IMR-90 (cell line): ENCODE data around the gene PGPEP1. TPM values are rescaled to one million over a fixed set of nuclear protein-coding genes. Genes with fewer than 3 reads are reported as not detected.

ENCODE experiments used
- ATAC-seq: fragments of 200-7000 bp; cut with Tn5 transposase; 2 replicates; pipeline ENCODE4 v1.9.1; 2020; ENCODE audit warnings: low read depth, mild to moderate bottlenecking, moderate library complexity
- BruUV-seq: library from RNA; stranded (reverse); fragments of 400-500 nt; replicated peaks from 2 replicates; lab custom pipeline; 2021; lab: Mats Ljungman, UMichigan
- CTCF ChIA-PET: fragments of 300-600 bp; formaldehyde crosslinking; extraction: SDS; loops from one replicate; lab custom pipeline; 2021; ENCODE audit warnings: antibody characterized with exemption; lab: Yijun Ruan, JAX
- POLR2A ChIA-PET: fragments of 300-600 bp; sonication (Branson Sonifier 250); formaldehyde crosslinking; loops from one replicate; lab custom pipeline; 2022; ENCODE audit warnings: antibody characterized with exemption; ENCODE audit not compliant: unreplicated experiment; lab: Charles Lee
- DNase-seq: peaks from one replicate; pipeline ENCODE4 v3.0.0; 2013
- H2AFZ ChIP-seq: replicated peaks from 2 replicates; pipeline ENCODE3; 2013; ENCODE audit warnings: low read length, mild to moderate bottlenecking; ENCODE audit not compliant: poor library complexity
- H2AK5ac ChIP-seq: 2 replicates; pipeline ENCODE4 v1.6.1; 2013; ENCODE audit warnings: low read depth, low read length, inconsistent platforms
- H2AK9ac ChIP-seq: replicated peaks from 2 replicates; pipeline ENCODE3; 2013; ENCODE audit warnings: mild to moderate bottlenecking, low read depth, low read length, moderate library complexity; ENCODE audit not compliant: poor library complexity
- H2BK120ac ChIP-seq: 2 replicates; pipeline ENCODE4 v1.6.1; 2013; ENCODE audit warnings: low read depth, low read length, inconsistent platforms
- H2BK15ac ChIP-seq: 3 replicates; pipeline ENCODE4 v1.6.1; 2013; ENCODE audit warnings: low read depth, low read length, inconsistent platforms
- H2BK20ac ChIP-seq: 2 replicates; pipeline ENCODE4 v1.6.1; 2013; ENCODE audit warnings: low read depth, mild to moderate bottlenecking, inconsistent platforms, low read length, moderate library complexity
- H2BK5ac ChIP-seq: 2 replicates; pipeline ENCODE4 v1.6.1; 2013; ENCODE audit warnings: mild to moderate bottlenecking, low read depth, low read length, inconsistent platforms; ENCODE audit not compliant: poor library complexity, severe bottlenecking
- H3K14ac ChIP-seq: replicated peaks from 2 replicates; pipeline ENCODE4 v1.6.1; 2013; ENCODE audit warnings: low read depth, low read length, inconsistent platforms
- H3K18ac ChIP-seq: 2 replicates; pipeline ENCODE4 v1.6.1; 2013; ENCODE audit warnings: low read depth, low read length, control low read depth
- H3K23ac ChIP-seq: 2 replicates; pipeline ENCODE4 v1.6.1; 2013; ENCODE audit warnings: low read depth, low read length, inconsistent platforms
- H3K27ac ChIP-seq: 2 replicates; pipeline ENCODE4 v1.5.1; 2013; ENCODE audit warnings: mild to moderate bottlenecking, control low read depth, low read length; ENCODE audit not compliant: insufficient read depth
- H3K27me3 ChIP-seq: 2 replicates; pipeline ENCODE4 v1.6.1; 2013; ENCODE audit warnings: low read length; ENCODE audit not compliant: control insufficient read depth, insufficient read depth
- H3K36me3 ChIP-seq: 2 replicates; pipeline ENCODE4 v1.6.1; 2013; ENCODE audit warnings: low read length, mixed read lengths; ENCODE audit not compliant: control insufficient read depth, insufficient read depth
- H3K4ac ChIP-seq: 2 replicates; pipeline ENCODE4 v1.6.1; 2013; ENCODE audit warnings: low read depth, low read length, inconsistent platforms
- H3K4me1 ChIP-seq: 2 replicates; pipeline ENCODE4 v1.6.1; 2013; ENCODE audit warnings: low read length, mixed read lengths; ENCODE audit not compliant: control insufficient read depth, insufficient read depth
- H3K4me2 ChIP-seq: 2 replicates; pipeline ENCODE4 v1.6.1; 2013; ENCODE audit warnings: low read depth, mild to moderate bottlenecking, control low read depth, low read length, moderate library complexity
- H3K4me3 ChIP-seq: 2 replicates; pipeline ENCODE4 v1.5.1; 2013; ENCODE audit warnings: low read depth, mild to moderate bottlenecking, control low read depth, low read length, moderate library complexity; ENCODE audit not compliant: insufficient read depth
- H3K56ac ChIP-seq: 2 replicates; pipeline ENCODE4 v1.6.1; 2013; ENCODE audit warnings: low read length, inconsistent platforms; ENCODE audit not compliant: insufficient read depth; ENCODE audit errors: extremely low read depth
- H3K79me1 ChIP-seq, 2 experiments: 2 replicates each; pipeline ENCODE4 v1.6.1; 2013; ENCODE audit warnings: low read length in 2 of 2, inconsistent platforms in 1 of 2, low read depth in 1 of 2
- H3K9ac ChIP-seq: 2 replicates; pipeline ENCODE4 v1.6.1; 2013; ENCODE audit warnings: low read depth, low read length, control low read depth
- H3K9me1 ChIP-seq: 2 replicates; pipeline ENCODE4 v1.6.1; 2013; ENCODE audit warnings: low read length, inconsistent platforms; ENCODE audit not compliant: insufficient read depth
- H3K9me3 ChIP-seq: 2 replicates; pipeline ENCODE4 v1.6.1; 2013; ENCODE audit warnings: low read length; ENCODE audit not compliant: control insufficient read depth, insufficient read depth
- H4K20me1 ChIP-seq: 2 replicates; pipeline ENCODE4 v1.6.1; 2013; ENCODE audit warnings: low read length, inconsistent platforms; ENCODE audit not compliant: insufficient read depth
- H4K5ac ChIP-seq: 2 replicates; pipeline ENCODE4 v1.6.1; 2013; ENCODE audit warnings: mild to moderate bottlenecking, low read depth, low read length, control low read depth
- H4K8ac ChIP-seq, 2 experiments: 2 replicates each; pipeline ENCODE4 v1.6.1; 2013; ENCODE audit warnings: low read depth in 2 of 2, low read length in 2 of 2, control low read depth in 1 of 2, inconsistent platforms in 1 of 2
- H4K91ac ChIP-seq: 2 replicates; pipeline ENCODE4 v1.6.1; 2013; ENCODE audit warnings: low read depth, low read length, inconsistent platforms; ENCODE audit not compliant: insufficient read depth
- CTCF ChIP-seq: conservative IDR thresholded peaks from 2 replicates; pipeline ENCODE4 v1.5.1; 2012; ENCODE audit warnings: mild to moderate bottlenecking, low read depth, low read length, improper control_type of control experiment
- MAFK ChIP-seq: IDR thresholded peaks from 2 replicates; pipeline ENCODE4 v1.6.1; 2012; ENCODE audit warnings: low read depth, low read length, improper control_type of control experiment
- MXI1 ChIP-seq: IDR thresholded peaks from 2 replicates; pipeline ENCODE4 v1.6.1; 2012; ENCODE audit warnings: low read depth, mild to moderate bottlenecking, low read length, moderate library complexity, borderline replicate concordance
- POLR2A ChIP-seq: IDR thresholded peaks from 2 replicates; pipeline ENCODE4 v1.6.1; 2012; ENCODE audit warnings: mild to moderate bottlenecking, low read depth, low read length
- SMC3 ChIP-seq: fragments of 150-350 bp; IDR thresholded peaks from 2 replicates; pipeline ENCODE4 v1.6.1; 2016; ENCODE audit warnings: low read depth, mild to moderate bottlenecking, antibody characterized with exemption, low read length, moderate library complexity
- WGBS, 2 experiments: methylation state at CpG; one replicate each; pipeline versions ENCODE4 v1.1.5 to v1.1.7; 2013; ENCODE audit warnings: missing lambda C conversion rate in 2 of 2; ENCODE audit not compliant: insufficient read length in 1 of 2; ENCODE audit errors: extremely low coverage in 2 of 2; 5-methylcytosine and 5-hydroxymethylcytosine counted together
- dilution Hi-C: fragments of 300-500 bp; cut with HindIII; formaldehyde crosslinking; loops from one replicate; pipeline ENCODE4 v1.14.3; 2018; ENCODE audit warnings: low sequenced_read_pairs; ENCODE audit not compliant: unreplicated experiment
- in situ Hi-C: fragments of 300-500 bp; cut with MboI; formaldehyde crosslinking; loops from 3 replicates; pipeline ENCODE4 v1.14.3; 2019; ENCODE audit warnings: low sequenced_read_pairs, inconsistent platforms, mixed read lengths
- intact Hi-C: fragments of 100-400 bp; cut with micrococcal nuclease; formaldehyde crosslinking; loops from 2 replicates; pipeline ENCODE4 v1.10.0; 2022
- polyA plus RNA-seq, 3 experiments: library from polyadenylated mRNA; depleted of rRNA; stranded (reverse); fragments of >200 nt; gene quantifications; 2 replicates each; pipeline ENCODE4 v1.2.3, GENCODE V29; 2012; ENCODE audit warnings: low replicate concordance in 1 of 3
- total RNA-seq: library from RNA; depleted of rRNA; stranded (reverse); fragments of >200 nt; gene quantifications from 2 replicates; pipeline ENCODE4 v1.2.3, GENCODE V29; 2012
- TF ChIP-seq, protein P1 (sequence below): fragments of 150-350 bp; IDR thresholded peaks from 2 replicates; pipeline ENCODE4 v1.6.1; 2017; ENCODE audit warnings: mild to moderate bottlenecking, antibody characterized with exemption, low read length, low read depth

Gene PGPEP1
- total and polyA plus RNA-seq, 2 of the 4 experiments (the other 2 are of a cell fraction): 11.8 to 14.3 TPM

DNA sequence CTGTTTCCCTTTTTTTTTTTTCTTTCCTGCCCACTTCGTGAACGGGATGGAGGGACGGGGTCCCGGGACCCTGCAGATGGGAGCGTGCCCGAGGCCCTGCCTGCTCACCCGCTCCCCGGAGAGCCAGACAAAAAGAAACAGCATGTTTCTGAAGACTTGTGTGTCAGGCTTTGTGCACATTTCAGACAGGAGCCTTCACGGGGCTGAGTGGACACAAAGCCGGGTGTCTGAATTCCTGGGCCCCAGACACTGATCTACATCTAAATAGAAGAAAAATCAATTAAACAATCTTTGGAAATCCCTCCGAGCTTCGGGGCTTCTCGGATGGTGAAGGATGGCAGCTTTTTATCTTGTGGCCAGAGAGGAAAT lies 4.2 kb downstream of the PGPEP1 start:
- H3K14ac ChIP-seq: peak overlapping the region; percentile 71; the same call in 1 of the 2 replicates
- no peak overlapping the region for H3K4ac ChIP-seq
- peaks cover 4% of the 10 kb centered on the region; the same call in 1 of the 2 replicates for H4K20me1 ChIP-seq
- CTCF ChIA-PET: interaction anchor here (0.9 to 1.3 kb wide), 2 partner anchors 65 to 66 kb away, joined by 3 to 5 read pairs; no protein-coding TSS in a partner anchor
- dilution Hi-C loops (no loop called here), intact Hi-C loops (no loop called here), in situ Hi-C loops (no loop called here)
- 7% methylated on average over 3 of the region's 13 CpGs; no CpG with 5 or more reads in 1 of the 2 experiments for WGBS, 2 experiments
- H3K18ac ChIP-seq: no peak overlapping the region; the same call in 1 of the 2 replicates
- peak overlapping the region; percentile 28 for H2AFZ ChIP-seq
- peaks cover 12% of the 10 kb centered on the region for H3K4me1 ChIP-seq
- TF ChIP-seq POLR2A (no peak), SMC3 (no peak), CTCF (no peak), MAFK (no peak), MXI1 (no peak)
- TF ChIP-seq, protein P1, sequence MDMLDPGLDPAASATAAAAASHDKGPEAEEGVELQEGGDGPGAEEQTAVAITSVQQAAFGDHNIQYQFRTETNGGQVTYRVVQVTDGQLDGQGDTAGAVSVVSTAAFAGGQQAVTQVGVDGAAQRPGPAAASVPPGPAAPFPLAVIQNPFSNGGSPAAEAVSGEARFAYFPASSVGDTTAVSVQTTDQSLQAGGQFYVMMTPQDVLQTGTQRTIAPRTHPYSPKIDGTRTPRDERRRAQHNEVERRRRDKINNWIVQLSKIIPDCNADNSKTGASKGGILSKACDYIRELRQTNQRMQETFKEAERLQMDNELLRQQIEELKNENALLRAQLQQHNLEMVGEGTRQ: no peak
- H3K4me2 ChIP-seq: no peak overlapping the region; the same call in 1 of the 2 replicates
- H2AK9ac ChIP-seq: no peak overlapping the region
- H4K8ac ChIP-seq: peak overlapping the region in 1 of 2 experiments; percentile 9; a peak in 1 of 4 replicates
- no peak for ATAC-seq
- H3K27me3 ChIP-seq: no peaks in the 10 kb centered on the region
- H3K23ac ChIP-seq: no peak overlapping the region
- H3K56ac ChIP-seq: no peak overlapping the region
- H3K9ac ChIP-seq: peak overlapping the region; percentile 24; the same call in 1 of the 2 replicates
- peak overlapping the region; percentile 22; the same call in 1 of the 2 replicates for H2BK120ac ChIP-seq
- no peak overlapping the region for H2BK5ac ChIP-seq
- H2BK20ac ChIP-seq: no peak overlapping the region
- POLR2A ChIA-PET: no interaction called here
- H3K4me3 ChIP-seq: no peak overlapping the region
- no peak overlapping the region; the same call in 1 of the 2 replicates for H4K5ac ChIP-seq
- peaks cover 7% of the 10 kb centered on the region; the same call in 1 of the 2 replicates for H3K36me3 ChIP-seq
- DNase-seq: no peak
- H4K91ac ChIP-seq: no peak overlapping the region
- peaks cover 4% of the 10 kb centered on the region; the same call in 1 of the 2 replicates for H3K9me1 ChIP-seq
- BruUV-seq: no TSS peak
- H3K79me1 ChIP-seq: peaks cover 0 to 18% of the 10 kb centered on the region in 2 experiments; a peak in 3 of 4 replicates
- H3K9me3 ChIP-seq: no peaks in the 10 kb centered on the region
- no peak overlapping the region for H2AK5ac ChIP-seq
- H2BK15ac ChIP-seq: no peak overlapping the region
- peak overlapping the region; percentile 13; the same call in 1 of the 2 replicates for H3K27ac ChIP-seq
